ENCODE measurements around the gene KCNE1.
"Not testable (repeated sequence)": the region's sequence is repeated elsewhere in the genome, so short reads cannot be mapped to it uniquely, and the experiment has no call there.

Gene KCNE1

DNA sequence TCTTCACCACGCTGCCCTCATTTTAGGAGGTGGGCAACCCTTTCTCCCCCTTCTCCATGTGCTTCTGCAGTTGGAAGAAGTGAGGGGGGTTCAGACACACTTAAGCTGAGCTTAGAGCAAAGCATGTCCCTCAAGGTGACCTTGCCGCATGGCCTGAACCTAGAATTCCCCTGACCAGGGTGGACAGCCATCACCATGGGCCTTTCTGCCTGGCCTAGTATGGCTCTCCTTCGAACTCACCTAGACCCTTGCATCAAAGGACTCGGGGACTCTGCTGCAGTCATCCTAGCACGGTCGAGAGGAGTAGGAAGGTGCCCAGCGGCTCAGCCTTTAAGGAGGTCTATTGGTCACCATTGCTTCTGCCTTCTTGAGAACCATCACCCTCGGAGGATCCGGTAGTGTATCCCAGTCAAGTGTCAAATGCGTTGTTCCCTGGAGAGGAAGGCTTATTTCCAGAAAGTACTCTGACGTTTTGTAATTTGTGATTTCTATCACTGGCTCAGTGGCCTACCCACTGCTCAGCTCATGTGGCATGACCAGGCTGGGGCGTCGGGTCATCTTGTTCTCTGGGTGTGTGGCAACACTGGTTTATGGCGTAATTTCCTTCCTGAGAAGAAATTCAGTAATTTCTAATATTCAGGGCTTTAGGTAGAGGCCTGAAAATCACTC lies at the start of gene KCNE1:
KCNE1 (minus strand) TSS at position 424 of the 669 bp plus-strand sequence. CDS start 62,576 bp downstream, outside the sequence.
- no peak for DNase-seq

DNA sequence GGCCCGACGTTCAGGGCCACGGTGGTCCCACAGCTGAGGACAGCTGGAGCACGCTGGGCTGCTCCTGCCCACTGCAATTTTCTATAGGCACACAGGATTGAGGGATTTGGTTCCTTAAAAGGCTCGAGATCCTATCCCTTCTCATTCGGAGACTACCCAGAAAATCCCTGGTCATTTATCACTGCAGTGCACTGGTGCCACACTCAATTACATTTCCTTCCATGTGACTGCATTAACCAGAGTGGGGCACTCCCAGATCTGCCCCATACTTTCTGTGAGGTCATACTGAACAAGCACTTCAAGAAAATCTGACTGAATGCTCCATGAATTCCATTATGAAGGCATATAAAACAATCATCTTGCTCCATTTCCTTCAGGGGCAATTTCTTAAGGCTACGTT lies 49.8 kb upstream of the KCNE1 start:
- no peak for DNase-seq

DNA sequence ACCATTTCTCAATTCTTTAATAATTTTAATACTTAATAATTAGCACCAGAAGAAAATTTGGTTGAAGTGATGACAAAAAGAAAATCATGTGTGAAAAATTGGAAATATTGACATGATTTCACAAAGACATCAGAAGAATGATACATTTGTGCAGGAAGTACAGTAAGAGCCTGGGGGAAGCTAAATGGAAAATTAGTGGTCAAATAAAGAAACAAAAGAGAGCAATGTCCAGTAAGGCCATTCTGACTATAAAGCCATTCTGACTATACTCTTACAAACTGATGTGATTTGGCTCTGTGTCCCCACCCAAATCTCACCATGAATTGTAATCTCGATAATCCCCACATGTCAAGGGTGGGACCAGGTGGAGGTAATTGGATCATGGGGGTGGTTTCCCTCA lies 48.6 kb upstream of the KCNE1 start:
- no peak for DNase-seq

DNA sequence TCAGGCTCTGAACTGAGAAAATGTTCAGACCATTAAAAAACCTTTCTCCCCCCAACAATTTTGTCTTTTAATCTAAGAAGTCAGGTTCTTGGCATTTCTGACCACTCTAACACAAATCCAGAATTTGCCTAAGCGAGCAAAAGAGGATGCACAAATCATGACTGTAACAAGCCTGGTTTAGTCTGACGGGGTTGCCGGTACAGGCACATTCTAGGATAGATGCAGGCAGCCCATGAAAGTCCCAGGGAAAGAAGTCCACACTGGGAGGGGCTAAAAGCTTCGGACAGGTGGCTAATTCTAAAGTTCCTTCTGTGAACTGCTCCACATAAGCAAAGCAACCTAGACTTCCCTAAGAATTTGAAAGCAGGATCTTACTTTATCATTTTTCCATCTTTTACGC lies 48.0 kb upstream of the KCNE1 start:
- no peak for DNase-seq

DNA sequence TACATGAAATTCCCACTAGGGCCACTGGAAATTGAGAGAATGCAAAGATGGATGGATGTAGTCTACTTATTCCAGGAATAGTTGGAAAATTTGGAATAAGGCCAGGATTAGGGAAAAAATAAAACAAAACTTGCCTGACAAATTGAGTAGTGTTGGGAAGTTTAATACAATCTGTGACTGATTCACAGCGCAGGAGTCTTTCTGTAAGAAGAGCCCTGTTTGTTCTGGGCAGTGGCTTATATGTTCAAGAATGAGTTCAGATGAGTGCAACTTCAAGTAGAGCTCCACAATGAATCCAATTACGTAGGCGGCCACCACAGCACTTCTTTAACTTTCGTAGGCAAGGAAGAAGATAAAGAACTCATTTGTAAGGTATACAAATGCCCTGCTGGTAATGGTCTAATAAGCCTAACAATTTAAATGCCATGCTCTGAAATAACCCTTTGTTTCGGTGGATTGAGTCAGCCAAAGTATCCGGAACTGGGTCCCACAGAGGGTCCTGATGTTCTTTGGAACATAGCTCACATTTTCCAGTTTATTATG lies 47.1 kb upstream of the KCNE1 start:
- DNase-seq, result no peak

DNA sequence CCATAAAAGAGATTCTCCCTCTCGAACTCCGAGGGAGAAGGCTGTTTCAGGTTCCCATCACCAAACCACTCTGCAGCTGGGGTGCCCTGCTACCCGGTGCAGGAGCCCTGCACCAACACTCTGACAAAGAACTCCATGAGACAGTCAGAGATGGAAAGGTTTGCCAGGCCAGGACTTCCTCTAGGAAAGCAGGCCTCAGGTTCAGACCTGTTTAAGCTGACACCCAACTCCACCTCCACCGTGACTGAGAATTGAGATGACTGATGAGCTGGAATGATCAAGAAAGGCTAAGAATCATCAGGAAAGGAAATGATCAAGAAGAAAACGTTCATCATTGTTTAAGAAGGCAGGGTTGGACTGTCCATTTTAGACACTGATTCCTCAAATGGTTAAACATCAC lies 46.2 kb upstream of the KCNE1 start:
- no peak for DNase-seq

DNA sequence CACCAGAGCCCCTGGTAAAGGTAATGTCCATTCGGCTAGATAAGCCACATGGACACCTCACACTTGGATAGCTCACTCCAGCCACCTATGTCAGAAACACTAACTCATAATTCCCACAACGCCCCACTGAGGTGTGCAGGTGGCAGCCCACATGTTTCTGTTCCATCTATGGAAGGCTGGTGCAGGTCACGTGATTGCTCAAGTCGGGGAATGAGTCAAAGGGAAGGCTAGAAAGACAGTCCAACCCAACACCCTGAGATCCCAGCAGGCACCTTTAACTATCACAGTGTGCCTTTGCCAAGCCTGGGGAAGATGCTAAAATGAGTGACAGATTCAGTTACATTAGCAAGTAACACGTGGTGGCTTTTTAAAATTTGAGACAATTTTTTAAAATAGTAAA lies 45.3 kb upstream of the KCNE1 start:
- DNase-seq, result no peak

DNA sequence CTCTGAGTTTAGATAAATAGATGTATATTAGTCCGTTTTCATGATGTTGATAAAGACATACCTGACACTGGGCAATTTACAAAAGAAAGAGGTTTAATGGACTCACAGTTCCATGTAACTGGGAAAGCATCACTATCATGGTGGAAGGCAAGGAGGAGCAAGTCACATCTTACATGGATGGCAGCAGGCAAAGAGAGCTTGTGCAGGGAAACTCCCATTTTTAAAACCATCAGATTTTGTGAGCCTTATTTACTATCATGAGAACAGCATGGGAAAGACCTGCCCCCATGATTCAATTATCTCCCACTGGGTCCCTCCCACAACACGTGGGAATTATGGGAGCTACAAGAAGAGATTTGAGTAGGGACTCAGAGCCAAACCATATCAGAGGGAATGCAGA lies 42.7 kb upstream of the KCNE1 start:
- not testable (repeated sequence) for DNase-seq

DNA sequence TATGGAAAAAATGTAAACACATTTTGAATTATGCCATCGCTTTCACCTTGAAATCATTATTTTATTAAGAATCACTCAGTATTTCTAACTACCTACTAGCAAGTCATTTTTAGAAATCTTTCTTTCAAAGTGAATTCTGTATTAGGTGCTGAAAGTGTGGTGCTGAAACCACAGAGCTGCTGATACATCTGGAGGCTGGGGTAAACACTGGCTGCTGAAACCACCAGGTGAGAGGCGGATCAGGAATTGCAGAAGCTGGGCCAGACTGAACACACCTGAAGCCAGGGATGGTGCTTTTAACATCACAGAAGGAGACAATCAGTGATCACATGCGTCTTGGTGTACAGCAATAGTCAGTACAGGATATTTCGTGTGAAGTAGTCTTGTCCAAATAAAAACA lies 42.2 kb upstream of the KCNE1 start:
- no peak for DNase-seq

DNA sequence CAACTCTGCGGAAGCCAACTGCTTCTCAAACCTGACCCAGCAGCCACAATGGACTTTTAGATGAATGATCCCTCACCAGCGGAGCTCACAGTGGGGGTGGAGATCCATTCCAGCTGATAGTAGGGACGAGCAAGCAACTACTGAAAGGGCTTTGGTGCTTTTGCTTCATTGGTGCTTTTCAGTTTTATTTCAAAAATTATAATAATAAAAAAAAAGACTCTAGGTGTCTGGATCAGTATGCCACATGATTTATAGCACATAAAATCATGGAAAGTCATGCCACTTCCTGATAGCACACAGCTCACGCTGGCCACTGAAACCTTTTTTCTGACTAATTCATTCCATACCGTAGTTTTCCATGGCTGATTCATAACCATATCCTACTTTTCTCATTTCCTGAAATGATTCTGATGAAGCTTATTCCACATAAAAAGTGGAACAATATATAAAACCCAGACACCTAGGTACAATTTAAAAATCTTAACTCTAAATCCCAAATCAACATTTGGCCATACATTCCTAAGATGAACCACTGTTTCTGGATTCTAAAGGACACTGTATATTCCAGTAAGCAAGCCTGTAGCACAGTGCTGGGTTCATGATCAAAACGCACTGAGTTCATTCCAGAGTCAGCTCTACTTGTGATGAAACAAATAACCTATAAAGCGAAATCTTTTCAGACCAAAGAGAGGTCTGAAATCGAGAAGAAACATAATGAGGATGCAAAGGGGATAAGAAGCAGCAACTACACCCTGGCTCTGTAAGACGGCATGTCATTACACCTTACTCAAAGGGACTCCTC lies 41.3 kb upstream of the KCNE1 start:
- no peak for DNase-seq

DNA sequence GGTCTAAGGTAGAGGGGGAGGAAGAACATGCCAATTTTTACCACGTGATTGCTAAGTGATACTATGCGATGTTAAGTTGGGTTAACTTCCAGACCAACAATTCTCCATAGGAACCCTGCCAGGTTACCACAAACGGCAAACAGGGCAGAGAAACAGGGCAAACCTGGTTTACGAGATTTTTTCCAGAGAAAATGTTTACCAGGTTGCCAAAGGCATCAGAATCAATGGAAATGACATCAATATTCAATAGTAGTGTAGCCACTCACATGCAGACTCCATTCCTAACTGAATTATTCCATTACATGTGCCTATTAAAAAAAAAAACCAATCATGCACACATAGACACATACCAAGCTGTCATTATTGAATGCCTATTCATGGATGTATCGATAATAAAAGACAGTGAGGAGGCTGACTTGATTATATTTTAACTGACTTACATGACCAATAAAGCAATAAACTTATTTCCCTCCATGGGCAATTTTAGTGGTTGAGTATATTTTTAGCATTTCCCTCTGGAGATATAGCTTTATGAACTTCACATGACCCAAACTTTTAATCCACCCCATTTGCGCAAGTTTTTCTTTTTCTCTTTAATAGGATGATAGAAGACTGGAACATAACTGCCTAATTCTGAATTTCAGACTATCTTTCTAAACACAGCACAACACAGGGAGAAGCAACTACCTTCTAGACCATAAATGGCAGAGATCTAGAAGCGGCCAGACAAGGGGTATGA lies 40.5 kb upstream of the KCNE1 start:
- DNase-seq, result no peak

DNA sequence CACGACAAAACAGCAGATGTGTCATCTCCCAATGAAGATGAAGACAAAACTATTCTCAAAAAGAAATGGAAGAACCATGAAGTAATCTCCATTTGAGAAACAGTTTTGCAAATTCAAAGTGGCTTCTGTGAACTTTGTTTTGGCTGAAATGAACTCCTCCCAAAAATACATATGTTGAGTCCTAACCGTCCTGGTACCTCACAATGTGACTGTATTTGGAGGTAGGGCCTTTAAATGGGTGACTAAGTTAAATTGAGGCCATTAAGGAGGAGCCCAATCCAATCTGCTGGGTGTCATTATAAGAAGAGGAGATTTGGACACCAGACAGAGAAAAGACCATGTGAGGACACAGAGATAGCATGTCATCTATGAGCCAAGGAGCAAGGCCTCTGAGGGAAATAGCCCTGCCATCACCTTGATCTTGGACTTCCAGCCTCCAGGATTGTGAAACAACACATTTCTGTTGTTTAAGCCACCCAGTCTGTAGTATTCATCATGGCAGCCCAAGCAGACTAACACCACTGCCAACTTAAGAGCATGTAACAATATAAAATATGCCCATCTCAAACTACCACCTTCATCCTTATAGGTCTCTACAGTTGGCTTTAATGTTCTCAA lies 38.3 kb upstream of the KCNE1 start:
- DNase-seq, result no peak

DNA sequence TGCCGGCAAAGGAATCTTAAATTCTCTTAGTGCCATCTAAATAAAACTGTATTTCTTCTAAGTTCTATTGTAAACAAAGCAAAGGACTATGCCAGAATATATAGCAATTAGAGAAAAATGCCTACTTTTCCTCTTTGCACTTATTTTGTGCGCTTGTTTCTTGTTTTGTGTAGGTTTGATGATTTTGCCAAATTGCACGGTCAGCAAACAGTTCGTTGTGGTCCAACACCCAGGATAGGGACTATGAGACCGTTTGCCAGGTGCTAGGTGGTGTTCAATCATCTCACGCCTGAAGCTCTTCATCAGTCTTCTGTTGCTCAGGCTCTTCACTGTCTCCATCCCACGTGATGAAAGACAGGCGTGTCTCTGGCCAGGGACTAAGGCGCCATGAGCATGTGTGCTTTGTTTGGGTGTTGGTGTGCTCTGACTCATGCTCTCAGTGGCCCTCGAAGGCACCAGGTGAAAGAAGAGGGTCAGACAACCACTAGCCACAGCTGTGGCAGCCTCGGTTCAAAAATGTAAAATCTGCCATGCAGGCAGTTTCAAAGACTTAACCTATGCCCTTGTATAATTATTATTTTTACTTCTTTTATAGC lies 36.9 kb upstream of the KCNE1 start:
- no peak for DNase-seq

DNA sequence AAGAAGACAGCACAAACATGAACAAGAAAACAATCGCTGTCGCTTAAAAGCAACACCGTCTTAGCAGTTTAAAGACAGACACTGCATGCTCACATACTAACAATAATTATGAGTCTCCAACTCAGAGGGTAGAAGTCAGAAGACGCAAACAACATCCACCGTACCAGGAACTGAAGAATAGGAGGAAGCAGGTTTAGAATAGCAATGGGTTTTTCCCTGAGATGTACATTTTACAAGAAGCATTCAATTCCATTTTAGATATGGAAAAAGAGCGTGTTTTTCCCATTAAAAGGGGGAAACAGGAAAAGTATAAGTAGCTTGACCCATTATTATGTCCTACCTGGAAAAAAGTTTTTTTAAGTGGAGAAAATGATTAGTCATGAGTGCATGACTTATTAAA lies 34.5 kb upstream of the KCNE1 start:
- no peak for DNase-seq

DNA sequence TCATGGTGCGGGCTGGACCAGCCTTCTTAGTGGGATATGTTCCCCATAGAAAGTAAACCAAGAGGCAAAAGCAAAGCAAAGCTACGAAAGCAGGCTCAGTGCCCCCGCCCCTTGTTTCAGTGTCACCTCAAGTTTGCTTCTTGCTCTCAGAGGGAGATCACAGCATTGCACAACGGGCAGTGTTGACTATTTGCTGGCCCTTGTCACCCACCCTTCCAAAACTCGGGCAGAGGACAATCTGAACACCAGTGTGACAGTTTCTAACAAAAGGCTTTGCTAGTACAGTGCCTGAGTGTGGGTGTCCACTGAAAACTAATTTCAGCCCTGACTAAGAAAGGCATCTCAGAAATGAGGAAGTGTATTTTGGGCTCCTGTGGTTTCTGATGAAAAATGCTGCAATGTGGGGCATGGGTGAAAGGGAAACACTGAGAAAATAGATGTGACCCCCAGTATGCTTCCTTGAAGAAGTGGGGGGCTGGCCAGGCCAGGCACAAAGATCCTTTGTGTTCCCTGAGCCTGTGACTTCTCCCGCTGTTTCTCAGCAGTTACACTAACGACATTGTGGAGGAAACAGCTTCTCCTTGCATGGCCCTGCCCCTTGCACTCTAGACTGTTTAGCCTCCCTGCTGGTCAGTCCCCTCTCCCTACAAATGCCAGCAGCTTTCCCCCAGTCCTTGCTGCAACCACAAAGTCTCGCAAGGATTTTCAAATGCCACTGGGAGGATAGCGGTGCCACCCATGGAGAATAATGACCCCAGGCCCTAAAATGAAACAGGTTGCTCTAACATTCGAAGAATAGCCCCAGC lies 33.3 kb upstream of the KCNE1 start:
- peak; percentile 5 for DNase-seq

DNA sequence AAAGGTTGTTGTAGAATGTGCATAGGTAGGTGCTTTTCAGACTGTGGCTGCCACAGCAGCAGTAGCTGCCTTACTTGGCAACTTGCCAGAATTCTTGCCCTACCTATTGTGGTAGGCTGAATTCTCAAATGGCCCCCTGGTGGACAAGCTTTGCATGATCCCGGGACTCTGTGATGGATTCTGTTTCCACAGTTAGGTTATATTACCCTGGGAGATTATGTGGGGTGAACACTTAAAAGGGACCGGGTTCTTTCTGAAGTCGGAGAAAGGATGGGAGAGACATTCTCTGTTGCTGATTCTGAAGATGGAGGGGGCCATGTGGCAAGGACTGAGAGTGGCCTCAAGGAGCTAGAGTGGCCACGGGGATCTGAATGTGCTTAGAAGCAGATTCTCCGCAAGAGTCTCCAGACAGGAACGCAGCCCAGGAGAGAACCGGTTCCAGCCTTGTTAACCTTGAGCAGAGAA lies 32.1 kb upstream of the KCNE1 start:
- peak; percentile 36 for DNase-seq

DNA sequence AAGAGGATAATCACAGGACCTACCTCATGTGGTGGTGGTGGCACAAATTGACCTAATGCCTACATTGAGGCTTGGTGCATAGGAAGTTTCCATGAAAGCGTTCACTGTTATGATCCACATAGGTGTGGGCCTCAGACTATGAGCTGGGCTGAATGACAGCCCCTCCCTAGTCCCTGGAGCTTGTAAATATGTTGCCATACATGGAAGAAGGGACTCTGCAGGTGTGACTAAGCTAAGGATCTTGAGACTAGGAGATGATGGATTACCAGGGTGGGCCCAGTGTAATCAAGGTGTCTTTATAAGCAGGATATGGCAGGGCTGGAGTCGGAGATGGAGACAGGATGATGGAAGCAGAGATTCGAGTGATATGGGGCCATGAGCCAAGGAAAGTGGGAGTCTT lies 31.0 kb upstream of the KCNE1 start:
- DNase-seq, result no peak

DNA sequence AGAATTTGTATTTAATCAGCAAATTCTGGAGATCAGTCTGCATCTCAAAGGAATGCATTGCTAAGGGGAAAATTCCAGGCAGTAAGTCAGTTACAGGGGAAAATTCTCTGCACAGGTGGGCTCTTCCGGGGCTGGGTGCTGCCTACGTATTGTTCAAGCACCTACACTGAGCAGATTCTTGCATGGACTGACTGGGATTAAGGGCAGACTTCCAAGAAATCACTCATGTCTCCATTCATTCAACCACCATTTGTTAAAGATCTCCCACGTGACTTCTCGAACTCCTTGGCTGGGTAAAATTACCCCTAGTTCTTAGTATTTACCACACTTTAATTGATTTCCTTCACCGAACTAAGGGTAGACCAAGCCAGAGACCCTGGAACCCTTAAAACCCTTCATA lies 28.2 kb upstream of the KCNE1 start:
- DNase-seq, result no peak

DNA sequence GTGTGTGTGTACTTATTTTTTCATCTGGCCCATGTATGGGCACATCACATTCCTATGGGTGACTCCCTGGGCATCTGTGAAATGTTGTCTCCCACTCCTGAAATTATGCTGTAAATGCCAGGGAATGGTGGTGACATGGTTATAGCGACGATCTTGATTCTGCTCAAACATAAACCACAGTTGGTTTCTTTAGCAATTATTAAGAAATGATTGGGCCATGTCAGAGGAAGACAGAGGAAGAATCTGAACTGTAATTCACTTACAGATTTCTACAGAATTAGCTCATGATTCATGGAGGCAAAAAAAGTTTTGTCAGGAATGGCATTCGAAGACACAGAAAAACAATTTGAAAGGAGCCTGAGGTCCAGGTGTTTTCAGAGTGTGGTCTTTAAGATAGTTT lies 25.8 kb upstream of the KCNE1 start:
- DNase-seq, result no peak

DNA sequence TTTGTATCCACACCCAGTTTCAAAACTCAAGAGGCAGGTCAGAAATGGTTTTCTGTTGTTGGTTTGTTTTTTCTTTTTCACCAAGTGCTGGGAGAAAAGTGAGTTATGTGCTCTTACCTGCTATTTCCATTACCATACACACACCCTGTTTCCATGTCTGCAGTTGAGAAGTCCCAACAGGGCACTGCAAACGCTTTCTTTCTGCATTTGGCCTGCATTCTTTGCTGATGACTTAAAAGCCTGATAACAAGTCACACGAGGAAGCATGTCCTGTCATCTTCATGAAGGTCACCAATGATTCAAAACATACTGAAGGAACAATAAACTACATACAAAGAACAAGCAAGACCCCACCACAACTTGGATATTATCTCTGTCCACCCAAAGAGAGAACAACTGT lies 24.8 kb upstream of the KCNE1 start:
- DNase-seq, result no peak

DNA sequence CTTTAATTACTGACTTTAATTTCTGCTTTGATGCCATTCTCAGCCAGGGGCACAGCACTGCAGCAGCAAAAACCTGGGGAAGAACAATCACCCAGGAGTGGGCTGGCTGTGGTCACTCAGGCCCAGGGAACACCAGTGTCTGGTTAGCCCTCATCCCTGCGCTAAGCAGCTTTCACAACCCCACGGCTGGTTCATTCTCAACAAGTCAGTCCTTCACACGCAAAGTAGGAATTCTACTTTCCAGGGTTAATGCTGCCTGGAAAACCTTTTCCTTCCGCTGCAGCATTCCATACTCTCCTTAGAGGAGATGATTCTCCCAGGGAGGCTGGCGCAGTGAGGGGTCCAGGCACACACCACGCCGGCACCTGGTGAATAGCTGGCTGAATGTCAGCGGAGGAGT lies 24.3 kb upstream of the KCNE1 start:
- DNase-seq, result no peak

DNA sequence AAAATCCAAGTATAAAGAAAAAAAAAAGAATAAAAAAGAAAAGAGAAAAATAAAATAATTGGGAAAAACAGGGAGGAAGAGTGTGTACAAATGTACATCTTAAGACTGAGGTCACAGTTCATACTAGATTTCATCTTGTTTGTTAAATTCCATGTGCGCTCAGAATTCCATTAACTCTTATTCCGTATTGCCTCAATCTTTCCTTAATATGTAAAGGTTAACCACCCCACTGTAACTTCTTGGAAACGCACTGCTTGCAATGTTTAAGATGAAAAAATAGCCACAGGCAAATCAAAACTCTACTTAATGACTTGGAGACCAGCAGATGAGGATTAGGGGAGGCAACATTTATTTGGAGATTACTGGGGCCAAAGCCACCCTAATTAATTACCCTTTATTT lies 23.9 kb upstream of the KCNE1 start:
- DNase-seq, result no peak
